HepG2 (cell line): ENCODE results near the gene LINGO3. TPM values are rescaled to one million over a fixed set of nuclear protein-coding genes. Genes with fewer than 3 reads are reported as not detected.

Experiments used
- ATF4 ChIP-seq, 2 experiments: fragments of 450-650 bp in 1 of 2; sonication (generic) in 1 of 2; formaldehyde crosslinking; IDR thresholded peaks; 2 replicates each; pipeline versions ENCODE4 v1.5.0 to v1.8.0; 2020 to 2022; ENCODE audit warnings: mild to moderate bottlenecking in 1 of 2, missing genetic modification reagents in 1 of 2
- BCL6 ChIP-seq: IDR thresholded peaks from 2 replicates; pipeline ENCODE4 v1.6.1; 2016; ENCODE audit warnings: missing genetic modification reagents, missing compliant biosample characterization
- CREM ChIP-seq, 2 experiments: sonication (generic) in 1 of 2; formaldehyde crosslinking in 1 of 2; IDR thresholded peaks; 2 replicates each; pipeline versions ENCODE4 v1.4.0 to v1.6.1; 2016 to 2020; ENCODE audit warnings: antibody characterized with exemption in 1 of 2, mild to moderate bottlenecking in 1 of 2, missing genetic modification reagents in 1 of 2
- DR1 ChIP-seq: sonication (generic); formaldehyde crosslinking; IDR thresholded peaks from 2 replicates; pipeline ENCODE4 v1.8.0; 2021; ENCODE audit warnings: mild to moderate bottlenecking, missing genetic modification reagents, inconsistent platforms
- GABPB1 ChIP-seq: IDR thresholded peaks from 2 replicates; pipeline ENCODE4 v1.6.1; 2016; ENCODE audit warnings: mild to moderate bottlenecking, missing genetic modification reagents, moderate library complexity, missing compliant biosample characterization
- KAT7 ChIP-seq: IDR thresholded peaks from 2 replicates; pipeline ENCODE4 v1.6.1; 2018; ENCODE audit warnings: borderline replicate concordance, missing compliant biosample characterization
- NFYB ChIP-seq: sonication (generic); formaldehyde crosslinking; IDR thresholded peaks from 2 replicates; pipeline ENCODE4 v1.4.0; 2020; ENCODE audit warnings: missing genetic modification reagents
- PCBP2 ChIP-seq: fragments of 200-400 bp; formaldehyde crosslinking; optimal IDR thresholded peaks from 2 replicates; pipeline ENCODE3; 2018; ENCODE audit warnings: low read length, low read depth; ENCODE audit not compliant: poor library complexity, severe bottlenecking
- RBM22 ChIP-seq: fragments of 200-400 bp; formaldehyde crosslinking; optimal IDR thresholded peaks from 2 replicates; pipeline ENCODE3; 2017; ENCODE audit warnings: mild to moderate bottlenecking, low read length, moderate library complexity
- ZGPAT ChIP-seq: IDR thresholded peaks from 2 replicates; pipeline ENCODE4 v1.6.1; 2016; ENCODE audit warnings: mild to moderate bottlenecking
- polyA plus RNA-seq, 8 experiments: library from polyadenylated mRNA; depleted of rRNA in 3 of 8; stranded (reverse) in 7 of 8; unstranded in 1 of 8; fragments of >200 nt; fragmentation: Illumina TruSeq in 4 of 8; extraction: Trizol in 4 of 8; gene quantifications; 2 replicates each; pipeline versions ENCODE4 v1.2.1 to v1.2.3, GENCODE V29; 2011 to 2016; ENCODE audit warnings: low read depth in 4 of 8, missing spikeins in 1 of 8, mixed read lengths in 1 of 8; ENCODE audit not compliant: insufficient read depth in 1 of 8
- total RNA-seq, 5 experiments: library from RNA; depleted of rRNA; stranded (reverse); fragments of >200 nt; fragmentation: Illumina TruSeq; extraction: Trizol; gene quantifications; 2 replicates each; pipeline ENCODE4 v1.2.3, GENCODE V29; 2016; ENCODE audit warnings: low read depth in 1 of 5
- TF ChIP-seq, protein P1 (sequence below): sonication (generic); formaldehyde crosslinking; IDR thresholded peaks from 2 replicates; pipeline ENCODE4 v1.5.0; 2020; ENCODE audit warnings: mild to moderate bottlenecking, low read depth, missing genetic modification reagents, borderline replicate concordance
- TF ChIP-seq, protein P2 (sequence below): sonication (generic); formaldehyde crosslinking; IDR thresholded peaks from 2 replicates; pipeline ENCODE4 v1.4.0; 2020; ENCODE audit warnings: mild to moderate bottlenecking, missing genetic modification reagents
- TF ChIP-seq, protein P3 (sequence below): sonication (generic); formaldehyde crosslinking; conservative IDR thresholded peaks from 2 replicates; pipeline ENCODE4 v1.4.0; 2020; ENCODE audit warnings: missing genetic modification reagents
- TF ChIP-seq, protein P4 (sequence below): sonication (generic); IDR thresholded peaks from 2 replicates; pipeline ENCODE4 v1.6.1; 2016; ENCODE audit warnings: low read depth, borderline replicate concordance

Gene LINGO3
- total and polyA plus RNA-seq, 2 of the 13 experiments (the other 11 are each of a cell fraction or from before 2014, with no cell fraction given), result not detected

GRCh38 chr19:2270423-2271233 lies 37.3 kb downstream of the LINGO3 start (continued):
- TF ChIP-seq ZGPAT (CRISPR knock-in tag), result 0 out of 2 replicates have a peak, but pooled peaks have one; percentile 16
- TF ChIP-seq KAT7 (CRISPR knock-in tag), result peak; percentile 20; the same call in 1 of the 2 replicates
- no peak for TF ChIP-seq CREM (IDR thresholded peaks at IDR 0.05)
- TF ChIP-seq CREM (CRISPR knock-in tag; IDR thresholded peaks at IDR 0.05), result no peak
- peak; percentile 55 for TF ChIP-seq RBM22
- TF ChIP-seq NFYB (CRISPR knock-in tag), result 0 out of 2 replicates have a peak, but pooled peaks have one; percentile 27
- TF ChIP-seq, protein P1, sequence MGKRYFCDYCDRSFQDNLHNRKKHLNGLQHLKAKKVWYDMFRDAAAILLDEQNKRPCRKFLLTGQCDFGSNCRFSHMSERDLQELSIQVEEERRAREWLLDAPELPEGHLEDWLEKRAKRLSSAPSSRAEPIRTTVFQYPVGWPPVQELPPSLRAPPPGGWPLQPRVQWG, result no peak
- TF ChIP-seq, protein P2, sequence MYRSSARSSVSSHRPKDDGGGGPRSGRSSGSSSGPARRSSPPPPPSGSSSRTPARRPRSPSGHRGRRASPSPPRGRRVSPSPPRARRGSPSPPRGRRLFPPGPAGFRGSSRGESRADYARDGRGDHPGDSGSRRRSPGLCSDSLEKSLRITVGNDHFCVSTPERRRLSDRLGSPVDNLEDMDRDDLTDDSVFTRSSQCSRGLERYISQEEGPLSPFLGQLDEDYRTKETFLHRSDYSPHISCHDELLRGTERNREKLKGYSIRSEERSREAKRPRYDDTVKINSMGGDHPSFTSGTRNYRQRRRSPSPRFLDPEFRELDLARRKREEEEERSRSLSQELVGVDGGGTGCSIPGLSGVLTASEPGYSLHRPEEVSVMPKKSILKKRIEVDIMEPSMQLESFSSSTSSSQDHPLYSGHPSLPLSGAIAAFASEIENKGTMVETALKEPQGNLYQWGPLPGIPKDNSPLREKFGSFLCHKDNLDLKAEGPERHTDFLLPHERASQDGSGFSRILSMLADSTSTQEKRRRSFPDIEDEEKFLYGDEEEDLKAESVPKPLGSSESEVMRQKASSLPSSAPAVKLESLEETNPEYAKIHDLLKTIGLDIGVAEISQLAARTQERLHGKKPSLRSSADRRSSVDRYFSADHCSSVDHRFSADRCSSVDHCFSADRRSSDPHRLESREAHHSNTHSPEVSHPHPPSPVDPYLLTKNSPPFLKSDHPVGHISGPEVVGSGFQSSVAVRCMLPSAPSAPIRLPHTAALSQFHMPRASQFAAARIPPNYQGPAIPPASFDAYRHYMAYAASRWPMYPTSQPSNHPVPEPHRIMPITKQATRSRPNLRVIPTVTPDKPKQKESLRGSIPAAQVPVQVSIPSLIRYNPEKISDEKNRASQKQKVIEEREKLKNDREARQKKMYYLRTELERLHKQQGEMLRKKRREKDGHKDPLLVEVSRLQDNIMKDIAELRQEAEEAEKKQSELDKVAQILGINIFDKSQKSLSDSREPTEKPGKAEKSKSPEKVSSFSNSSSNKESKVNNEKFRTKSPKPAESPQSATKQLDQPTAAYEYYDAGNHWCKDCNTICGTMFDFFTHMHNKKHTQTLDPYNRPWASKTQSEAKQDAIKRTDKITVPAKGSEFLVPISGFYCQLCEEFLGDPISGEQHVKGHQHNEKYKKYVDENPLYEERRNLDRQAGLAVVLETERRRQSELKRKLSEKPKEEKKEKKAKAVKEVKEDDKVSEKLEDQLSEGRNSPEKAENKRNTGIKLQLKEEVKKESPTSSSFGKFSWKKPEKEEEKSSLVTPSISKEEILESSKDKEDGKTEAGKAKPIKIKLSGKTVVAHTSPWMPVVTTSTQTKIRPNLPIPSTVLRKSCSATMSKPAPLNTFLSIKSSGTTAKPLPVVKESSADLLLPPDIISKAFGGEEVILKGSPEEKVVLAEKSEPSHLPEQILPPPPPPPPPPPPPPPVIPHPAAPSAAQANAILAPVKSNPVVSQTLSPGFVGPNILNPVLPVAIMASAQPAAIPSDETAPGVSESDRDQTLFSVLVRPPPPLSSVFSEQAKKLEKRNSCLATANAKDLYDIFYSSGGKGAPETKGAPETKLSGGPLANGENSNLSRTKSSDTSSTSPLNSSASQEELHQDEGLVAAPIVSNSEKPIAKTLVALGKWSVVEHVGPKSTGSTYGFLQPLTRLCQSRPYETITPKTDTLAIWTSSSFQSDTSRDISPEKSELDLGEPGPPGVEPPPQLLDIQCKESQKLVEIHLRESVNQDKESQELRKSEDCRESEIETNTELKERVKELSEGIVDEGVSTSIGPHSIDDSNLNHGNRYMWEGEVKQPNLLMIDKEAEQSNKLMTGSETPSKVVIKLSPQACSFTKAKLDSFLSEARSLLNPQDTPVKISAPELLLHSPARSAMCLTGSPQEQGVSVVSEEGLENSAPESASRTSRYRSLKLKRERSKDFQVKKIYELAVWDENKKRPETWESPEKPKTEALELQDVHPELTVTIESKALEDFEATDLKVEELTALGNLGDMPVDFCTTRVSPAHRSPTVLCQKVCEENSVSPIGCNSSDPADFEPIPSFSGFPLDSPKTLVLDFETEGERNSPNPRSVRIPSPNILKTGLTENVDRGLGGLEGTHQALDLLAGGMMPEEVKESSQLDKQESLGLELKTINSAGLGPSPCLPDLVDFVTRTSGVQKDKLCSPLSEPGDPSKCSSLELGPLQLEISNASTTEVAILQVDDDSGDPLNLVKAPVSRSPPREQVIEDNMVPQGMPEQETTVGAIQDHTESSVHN (CRISPR knock-in tag), result no peak
- TF ChIP-seq, protein P3, sequence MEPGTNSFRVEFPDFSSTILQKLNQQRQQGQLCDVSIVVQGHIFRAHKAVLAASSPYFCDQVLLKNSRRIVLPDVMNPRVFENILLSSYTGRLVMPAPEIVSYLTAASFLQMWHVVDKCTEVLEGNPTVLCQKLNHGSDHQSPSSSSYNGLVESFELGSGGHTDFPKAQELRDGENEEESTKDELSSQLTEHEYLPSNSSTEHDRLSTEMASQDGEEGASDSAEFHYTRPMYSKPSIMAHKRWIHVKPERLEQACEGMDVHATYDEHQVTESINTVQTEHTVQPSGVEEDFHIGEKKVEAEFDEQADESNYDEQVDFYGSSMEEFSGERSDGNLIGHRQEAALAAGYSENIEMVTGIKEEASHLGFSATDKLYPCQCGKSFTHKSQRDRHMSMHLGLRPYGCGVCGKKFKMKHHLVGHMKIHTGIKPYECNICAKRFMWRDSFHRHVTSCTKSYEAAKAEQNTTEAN (CRISPR knock-in tag), result no peak
- TF ChIP-seq GABPB1 (CRISPR knock-in tag), result peak; percentile 57
- TF ChIP-seq DR1 (CRISPR knock-in tag), result no peak
- TF ChIP-seq BCL6, result no peak
- TF ChIP-seq ATF4 (CRISPR knock-in tag; IDR thresholded peaks at IDR 0.05), result peak in 1 of 2 experiments; percentile 94; a peak in 2 of 4 replicates
- TF ChIP-seq, protein P4, sequence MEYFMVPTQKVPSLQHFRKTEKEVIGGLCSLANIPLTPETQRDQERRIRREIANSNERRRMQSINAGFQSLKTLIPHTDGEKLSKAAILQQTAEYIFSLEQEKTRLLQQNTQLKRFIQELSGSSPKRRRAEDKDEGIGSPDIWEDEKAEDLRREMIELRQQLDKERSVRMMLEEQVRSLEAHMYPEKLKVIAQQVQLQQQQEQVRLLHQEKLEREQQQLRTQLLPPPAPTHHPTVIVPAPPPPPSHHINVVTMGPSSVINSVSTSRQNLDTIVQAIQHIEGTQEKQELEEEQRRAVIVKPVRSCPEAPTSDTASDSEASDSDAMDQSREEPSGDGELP, result no peak
- no peak for TF ChIP-seq PCBP2
